Ovary (tissue), 3 donors: ENCODE results near the gene BTN1A1.

Experiments used
- CTCF ChIP-seq, 3 donors: fragments of 450-650 bp in 2 of 3; fragments of 200-600 bp in 1 of 3; IDR thresholded peaks; one replicate each; pipeline versions ENCODE4 v1.5.1 to v1.8.0; 2016 to 2022; ENCODE audit warnings: antibody characterized with exemption in 3 of 3, mild to moderate bottlenecking in 1 of 3
- EP300 ChIP-seq: sonication (generic); formaldehyde crosslinking; IDR thresholded peaks from one replicate; pipeline ENCODE4 v1.6.1; 2017; ENCODE audit warnings: antibody characterized with exemption
- POLR2A ChIP-seq: fragments of 450-650 bp; IDR thresholded peaks from one replicate; pipeline ENCODE4 v1.6.1; 2017; ENCODE audit warnings: antibody characterized with exemption, mild to moderate bottlenecking, moderate library complexity
- donor health status: DM: no; HTN: no; CAD: no.

- TF ChIP-seq CTCF (IDR thresholded peaks at IDR 0.05) (no peak), POLR2A (no peak), EP300 (no peak)
Observed at GRCh38 chr6:26473429-26473757, 26.7 kb upstream of the BTN1A1 start.
